Medulla oblongata (tissue), 1 donor: ENCODE results near the gene SMCO4.
A peak's percentile ranks its signal among the peaks of the same experiment; 100 is the strongest.

Experiments used
- DNase-seq: peaks from one replicate; pipeline ENCODE4 v3.0.0-alpha.2; 2015; ENCODE audit errors: extremely low spot score

The SMCO4 gene

GRCh38 chr11:93504110-93505095, 38.8 kb downstream of the SMCO4 start:
- DNase-seq: no peak

- no peak for DNase-seq
These were observed 41.3 kb downstream of the SMCO4 start for GRCh38 chr11:93501856-93502255.

- no peak for DNase-seq
These were observed 42.4 kb downstream of the SMCO4 start for GRCh38 chr11:93500759-93501158.

GRCh38 chr11:93498641-93499040, 44.5 kb downstream of the SMCO4 start:
- no peak for DNase-seq

- DNase-seq: no peak
These were observed 45.0 kb downstream of the SMCO4 start for GRCh38 chr11:93498161-93498560.

GRCh38 chr11:93497596-93497995, 45.6 kb downstream of the SMCO4 start:
- peak; percentile 20 for DNase-seq

GRCh38 chr11:93494357-93494756, 48.8 kb downstream of the SMCO4 start:
- no peak for DNase-seq

GRCh38 chr11:93493252-93493897, 49.8 kb downstream of the SMCO4 start:
- DNase-seq: no peak

GRCh38 chr11:93492464-93493251, 50.5 kb downstream of the SMCO4 start:
- no peak for DNase-seq

GRCh38 chr11:93491973-93492372, 51.2 kb downstream of the SMCO4 start:
- DNase-seq: no peak

- DNase-seq: no peak
These were observed 52.1 kb downstream of the SMCO4 start for GRCh38 chr11:93490996-93491618.

GRCh38 chr11:93489841-93490240, 53.4 kb downstream of the SMCO4 start:
- no peak for DNase-seq

GRCh38 chr11:93487032-93487483, 56.1 kb downstream of the SMCO4 start:
- no peak for DNase-seq

- DNase-seq: no peak
These were observed 57.2 kb downstream of the SMCO4 start for GRCh38 chr11:93485983-93486382.

- DNase-seq: no peak
These were observed 58.5 kb downstream of the SMCO4 start for GRCh38 chr11:93484716-93485115.

- no peak for DNase-seq
These were observed 60.6 kb downstream of the SMCO4 start for GRCh38 chr11:93482556-93482955.

- DNase-seq: no peak
These were observed 61.5 kb downstream of the SMCO4 start for GRCh38 chr11:93481696-93482095.

GRCh38 chr11:93481279-93481678, 61.9 kb downstream of the SMCO4 start:
- DNase-seq: no peak

GRCh38 chr11:93480756-93481155, 62.4 kb downstream of the SMCO4 start:
- no peak for DNase-seq

GRCh38 chr11:93480256-93480655, 62.9 kb downstream of the SMCO4 start:
- no peak for DNase-seq

GRCh38 chr11:93478841-93479240, 64.3 kb downstream of the SMCO4 start:
- DNase-seq: no peak
